ENCODE measurements around the gene FRRS1L. TPM values are rescaled to one million over a fixed set of nuclear protein-coding genes. Genes with fewer than 3 reads are reported as not detected.

The FRRS1L gene
- total RNA-seq, 4 donors from 2014 or later, result 0.40 to 0.96 (median 0.64) TPM; not detected in 1

DNA sequence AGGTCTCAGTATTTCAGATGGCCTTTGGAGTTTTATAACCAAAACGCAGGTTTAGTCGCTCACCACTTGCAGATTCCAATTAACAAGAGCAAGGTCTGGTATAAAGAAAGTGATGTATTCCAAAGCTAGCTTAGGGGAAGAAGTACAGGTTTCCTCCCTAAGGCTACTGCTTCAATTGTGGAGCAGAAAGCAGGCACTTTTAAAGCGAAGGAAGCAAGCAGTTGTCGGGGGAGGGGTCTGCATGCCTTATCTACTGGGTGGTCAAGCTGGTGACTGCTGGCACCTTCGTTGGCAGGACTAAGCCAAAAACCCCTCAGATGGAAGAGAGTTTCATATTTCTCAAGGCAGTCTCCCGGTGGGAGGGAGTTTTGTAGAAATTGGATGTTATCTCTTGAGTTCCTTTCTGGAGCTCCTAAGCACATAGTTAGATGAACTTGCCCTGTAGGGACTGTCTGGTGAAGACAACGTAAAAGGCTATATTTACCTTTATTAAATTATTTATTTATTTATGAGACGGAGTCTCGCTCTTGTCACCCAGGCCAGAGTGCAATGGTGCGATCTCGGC lies 45.7 kb downstream of the FRRS1L start:
- no peaks in the 10 kb centered on the region for H3K27me3 ChIP-seq
- no peaks in the 10 kb centered on the region for H3K36me3 ChIP-seq
- WGBS, 2 donors (ENCODE audit: low coverage in 1 of 2), result 88 to 92% methylated on average over 6 to 11 of the region's 11 CpGs
- in situ Hi-C loops (cut with MboI; ENCODE audit: low pct_ligation_motif_present in 1 of 4, low pct_unique_long_range_greater_than_20kb in 1 of 4, low sequenced_read_pairs in 3 of 4) (no loop called here), intact Hi-C loops (cut with DNase I; ENCODE audit: low total_unique reads) (no loop called here)
- no peak overlapping the region for H3K27ac ChIP-seq
- no peaks in the 10 kb centered on the region for H3K9me3 ChIP-seq
- TF ChIP-seq EP300 (IDR thresholded peaks at IDR 0.05; ENCODE audit: low read depth) (no peak), POLR2A (IDR thresholded peaks at IDR 0.05) (no peak), POLR2AphosphoS5 (IDR thresholded peaks at IDR 0.05) (no peak)
- TF ChIP-seq, protein P1, sequence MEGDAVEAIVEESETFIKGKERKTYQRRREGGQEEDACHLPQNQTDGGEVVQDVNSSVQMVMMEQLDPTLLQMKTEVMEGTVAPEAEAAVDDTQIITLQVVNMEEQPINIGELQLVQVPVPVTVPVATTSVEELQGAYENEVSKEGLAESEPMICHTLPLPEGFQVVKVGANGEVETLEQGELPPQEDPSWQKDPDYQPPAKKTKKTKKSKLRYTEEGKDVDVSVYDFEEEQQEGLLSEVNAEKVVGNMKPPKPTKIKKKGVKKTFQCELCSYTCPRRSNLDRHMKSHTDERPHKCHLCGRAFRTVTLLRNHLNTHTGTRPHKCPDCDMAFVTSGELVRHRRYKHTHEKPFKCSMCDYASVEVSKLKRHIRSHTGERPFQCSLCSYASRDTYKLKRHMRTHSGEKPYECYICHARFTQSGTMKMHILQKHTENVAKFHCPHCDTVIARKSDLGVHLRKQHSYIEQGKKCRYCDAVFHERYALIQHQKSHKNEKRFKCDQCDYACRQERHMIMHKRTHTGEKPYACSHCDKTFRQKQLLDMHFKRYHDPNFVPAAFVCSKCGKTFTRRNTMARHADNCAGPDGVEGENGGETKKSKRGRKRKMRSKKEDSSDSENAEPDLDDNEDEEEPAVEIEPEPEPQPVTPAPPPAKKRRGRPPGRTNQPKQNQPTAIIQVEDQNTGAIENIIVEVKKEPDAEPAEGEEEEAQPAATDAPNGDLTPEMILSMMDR (IDR thresholded peaks at IDR 0.05), result no peak
- H3K4me3 ChIP-seq, result no peak overlapping the region
- DNase-seq, result no peak
- peaks cover 9 to 29% (median 24%) of the 10 kb centered on the region in 4 donors for H3K4me1 ChIP-seq

- intact Hi-C loops (cut with DNase I; ENCODE audit: low total_unique reads), result no loop called here
- 25 to 32% methylated on average over 13 of the region's 13 CpGs for whole genome bisulfite sequencing, 2 donors (ENCODE audit: low coverage in 1 of 2)
Observed at GRCh38 chr9:109120204-109120789, 46.8 kb downstream of the FRRS1L start.

GRCh38 chr9:109119439-109120203 lies 47.4 kb downstream of the FRRS1L start, which contains the start of gene TMEM245:
Gene TMEM245 (minus strand): TSS chr9:109119947. CDS start chr9:109119913, 34 bp downstream.
- DNase-seq, result peak; percentile 97
- Histone ChIP-seq H3K4me1 (peaks cover 17 to 44% (median 29%) of the 10 kb centered on the region in 4 donors), H3K27ac (peak within 1 kb of the TSS; percentile 94 to 99 (median 97)), H3K36me3 (no peaks in the 10 kb centered on the region), H3K27me3 (no peaks in the 10 kb centered on the region), H3K9me3 (no peaks in the 10 kb centered on the region), H3K4me3 (peak within 1 kb of the TSS; percentile 36 to 98 (median 92))
- TF ChIP-seq POLR2A (IDR thresholded peaks at IDR 0.05) (peak; percentile 72), EP300 (IDR thresholded peaks at IDR 0.05; ENCODE audit: low read depth) (no peak), POLR2AphosphoS5 (IDR thresholded peaks at IDR 0.05) (peak; percentile 90 to 96 (median 91))
- TF ChIP-seq, protein P1 (IDR thresholded peaks at IDR 0.05), result no peak
- 0% methylated on average over 1 to 40 of the region's 88 CpGs for WGBS, 2 donors (ENCODE audit: low coverage in 1 of 2)
- in situ Hi-C loops (cut with MboI; ENCODE audit: low pct_ligation_motif_present in 1 of 4, low pct_unique_long_range_greater_than_20kb in 1 of 4, low sequenced_read_pairs in 3 of 4), result no loop called here
- intact Hi-C loops (cut with DNase I; ENCODE audit: low total_unique reads), result no loop called here

More at GRCh38 chr9:109120204-109120789, 46.8 kb downstream of the FRRS1L start:
- peaks cover 17 to 37% (median 27%) of the 10 kb centered on the region in 4 donors for H3K4me1 ChIP-seq
- in situ Hi-C loops (cut with MboI; ENCODE audit: low pct_ligation_motif_present in 1 of 4, low pct_unique_long_range_greater_than_20kb in 1 of 4, low sequenced_read_pairs in 3 of 4), result no loop called here
- DNase-seq, result no peak
- no peaks in the 10 kb centered on the region for H3K27me3 ChIP-seq
- no peak overlapping the region for H3K27ac ChIP-seq
- H3K36me3 ChIP-seq, result no peaks in the 10 kb centered on the region
- H3K4me3 ChIP-seq, result peak overlapping the region in 2 of 4 donors; percentile 1 to 91
- TF ChIP-seq EP300 (IDR thresholded peaks at IDR 0.05; ENCODE audit: low read depth) (no peak), POLR2AphosphoS5 (IDR thresholded peaks at IDR 0.05) (no peak), POLR2A (IDR thresholded peaks at IDR 0.05) (no peak)
- TF ChIP-seq, protein P1 (IDR thresholded peaks at IDR 0.05), result no peak
- no peaks in the 10 kb centered on the region for H3K9me3 ChIP-seq
